Myocyte (in vitro differentiated cells): Measurements from ENCODE around the gene FGR. TPM values are rescaled to one million over a fixed set of nuclear protein-coding genes. Genes with fewer than 3 reads are reported as not detected.
"Not testable (repeated sequence)": the region's sequence is repeated elsewhere in the genome, so short reads cannot be mapped to it uniquely, and the experiment has no call there.

Experiments
- DNase-seq: peaks from one replicate; pipeline ENCODE4 v3.0.0-alpha.2; 2012; ENCODE audit warnings: low read depth
- total RNA-seq: library from RNA; depleted of rRNA; stranded (reverse); fragments of >200 nt; gene quantifications from 2 replicates; pipeline ENCODE4 v1.2.3, GENCODE V29; 2014

The FGR gene
- total RNA-seq, 1 donor from 2014 or later = 0.29 TPM

DNA sequence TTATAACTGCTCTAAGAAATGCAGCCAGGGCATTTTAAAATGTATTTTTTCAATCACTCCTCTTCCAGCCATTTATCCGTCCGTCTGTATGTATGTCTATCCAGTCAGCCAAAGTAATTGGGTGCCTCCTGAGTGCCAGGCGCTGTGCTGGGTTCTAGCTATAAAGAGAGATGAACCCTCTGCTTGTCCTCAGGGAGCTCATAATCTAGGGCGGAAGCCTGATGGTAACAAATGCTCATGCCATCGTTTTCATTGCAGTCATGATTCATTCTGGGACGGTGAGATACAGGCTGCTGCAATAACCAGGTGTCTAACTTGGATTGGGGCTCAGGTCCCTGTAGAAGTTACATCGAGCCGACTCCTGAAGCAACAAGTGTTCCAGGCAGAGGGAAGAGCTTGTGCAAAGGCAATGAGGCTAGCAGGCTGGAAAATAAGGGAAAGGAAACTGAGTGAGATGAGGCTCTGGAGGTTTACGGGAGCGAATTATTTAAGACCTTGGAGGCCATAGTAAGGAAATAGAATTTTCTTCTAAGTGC lies 25.4 kb upstream of the FGR start:
- no peak for DNase-seq

- peak; percentile 92 for DNase-seq
Measured at GRCh38 chr1:27659497-27660299, 24.7 kb upstream of the FGR start.

DNA sequence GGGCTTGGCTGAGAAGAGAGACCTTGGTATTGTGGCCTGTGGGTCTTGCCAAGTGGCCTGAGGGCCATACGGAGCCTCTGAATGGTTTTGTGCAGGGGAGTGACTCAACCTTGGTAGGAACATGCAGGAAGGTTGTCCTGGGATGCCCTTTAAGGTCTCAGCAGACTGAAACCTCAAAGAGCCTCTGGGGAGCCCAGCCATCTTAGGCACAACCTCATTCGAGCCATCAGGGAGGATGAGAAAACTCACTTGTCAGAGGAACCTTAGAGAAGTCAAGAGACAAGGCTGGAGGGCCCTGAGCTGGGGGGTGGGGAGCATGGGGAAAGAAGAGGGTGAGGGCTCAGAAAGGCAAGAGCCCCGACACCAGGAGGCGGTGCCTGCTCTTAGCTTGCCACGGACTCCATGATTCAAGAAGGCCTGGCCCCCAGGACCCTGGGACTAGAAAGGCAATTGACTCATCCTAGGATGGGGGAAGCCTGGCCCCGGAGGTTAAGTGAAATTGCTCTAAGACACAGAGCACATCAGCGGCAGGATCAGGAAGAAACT lies 24.0 kb upstream of the FGR start:
- peak; percentile 99 for DNase-seq

- DNase-seq = peak; percentile 96
Measured at GRCh38 chr1:27656157-27656893, 21.3 kb upstream of the FGR start.

DNA sequence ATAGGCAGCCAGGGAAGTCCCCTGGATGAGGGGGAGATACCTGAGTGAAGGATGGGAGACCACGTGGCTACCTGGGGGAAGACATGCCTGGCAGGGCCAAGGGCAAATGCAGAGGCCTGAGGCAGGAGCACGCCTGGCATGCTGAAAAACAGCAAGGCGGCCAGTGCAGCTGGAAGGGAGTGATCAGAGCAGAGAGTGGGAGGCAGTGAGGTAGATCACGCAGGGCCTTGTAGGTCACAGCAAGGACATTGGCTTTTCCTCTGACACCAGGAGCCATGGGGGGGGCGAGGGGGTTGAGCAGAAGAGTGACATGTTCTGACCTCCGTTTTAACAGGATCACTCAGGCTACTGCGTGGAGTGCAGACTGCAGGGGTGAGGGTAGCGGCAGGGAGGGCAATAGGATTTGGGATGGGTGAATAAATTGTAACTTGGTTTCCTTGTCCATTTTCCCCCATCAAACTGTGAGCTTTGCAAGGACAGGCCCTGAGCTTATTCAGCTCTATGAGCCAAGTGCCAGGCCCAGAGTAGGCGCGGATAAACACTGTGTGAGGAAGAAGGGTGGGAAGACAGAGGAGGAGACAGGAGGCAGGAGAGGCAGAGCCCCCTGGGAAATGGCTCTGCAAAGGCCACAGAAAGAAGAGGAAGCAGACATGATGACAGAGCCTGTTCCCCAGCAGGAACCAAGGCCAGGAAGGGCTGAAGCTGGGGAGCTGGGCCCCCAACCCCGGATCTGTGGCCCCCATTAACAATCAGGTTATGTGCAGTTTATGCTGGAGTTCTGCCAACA lies 20.4 kb upstream of the FGR start:
- no peak for DNase-seq

DNA sequence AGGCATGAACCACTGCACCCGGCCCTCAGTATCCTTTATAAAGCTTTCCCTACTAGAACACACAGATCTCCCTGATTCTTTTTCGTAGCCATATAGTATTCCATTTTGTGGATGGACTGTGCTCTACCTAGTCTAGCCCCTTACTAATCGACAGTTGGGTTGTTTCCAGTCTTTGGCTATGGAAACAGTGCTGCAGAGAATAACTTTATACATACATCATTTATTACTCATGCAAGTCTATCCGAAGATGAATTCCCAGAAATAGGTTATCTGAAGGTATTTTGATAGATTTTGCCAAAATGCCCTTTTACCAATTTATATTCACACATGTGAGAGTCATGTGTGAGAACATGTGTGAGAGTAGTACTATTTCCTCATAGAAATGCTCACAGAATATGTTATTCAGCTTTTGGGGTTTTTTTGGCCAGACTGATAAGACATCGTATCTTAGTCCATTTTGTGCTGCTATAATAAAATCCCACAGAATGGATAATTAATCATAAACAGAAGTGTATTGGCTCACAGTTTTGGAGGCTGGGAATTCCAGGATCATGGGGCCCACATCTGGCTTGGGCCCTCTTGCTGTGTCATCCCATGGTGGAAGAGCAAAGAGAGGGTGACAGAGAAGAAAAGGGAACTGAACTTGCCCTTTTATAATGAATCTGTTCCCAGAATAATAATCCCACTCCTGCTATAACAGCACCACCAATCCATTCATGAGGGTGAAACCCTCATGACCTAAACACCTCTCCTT lies 17.3 kb upstream of the FGR start:
- no peak for DNase-seq

DNA sequence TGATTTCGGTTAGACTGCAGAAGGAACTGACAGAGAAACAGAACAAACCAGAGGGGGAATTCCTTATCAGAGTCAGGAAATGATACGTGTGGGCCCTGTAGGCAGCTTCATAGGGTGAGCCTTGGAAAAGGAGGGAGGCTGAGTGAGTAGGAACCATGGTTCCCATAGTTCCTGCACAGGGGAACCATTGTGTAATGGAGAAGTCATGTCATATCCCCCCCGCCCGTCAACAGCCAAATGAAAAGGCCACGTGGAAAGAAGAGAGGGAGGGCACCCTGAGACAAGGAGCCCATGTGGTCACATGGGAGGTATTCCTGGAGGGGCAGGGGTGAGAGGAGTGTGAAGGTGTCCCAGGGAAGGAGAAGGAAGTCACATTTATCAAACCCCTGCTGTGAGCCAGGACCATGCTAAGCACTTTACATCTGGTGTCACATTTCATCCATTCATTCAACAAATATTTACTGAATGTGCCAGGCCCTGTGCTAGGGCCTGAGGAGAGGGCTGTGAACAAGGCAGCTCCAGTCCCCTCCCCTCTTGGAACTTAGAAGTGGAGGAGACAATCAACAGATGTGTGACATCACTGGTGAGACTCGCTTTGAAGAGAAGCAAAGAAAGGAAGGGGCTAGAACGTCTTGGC lies 15.7 kb upstream of the FGR start:
- DNase-seq = no peak

DNA sequence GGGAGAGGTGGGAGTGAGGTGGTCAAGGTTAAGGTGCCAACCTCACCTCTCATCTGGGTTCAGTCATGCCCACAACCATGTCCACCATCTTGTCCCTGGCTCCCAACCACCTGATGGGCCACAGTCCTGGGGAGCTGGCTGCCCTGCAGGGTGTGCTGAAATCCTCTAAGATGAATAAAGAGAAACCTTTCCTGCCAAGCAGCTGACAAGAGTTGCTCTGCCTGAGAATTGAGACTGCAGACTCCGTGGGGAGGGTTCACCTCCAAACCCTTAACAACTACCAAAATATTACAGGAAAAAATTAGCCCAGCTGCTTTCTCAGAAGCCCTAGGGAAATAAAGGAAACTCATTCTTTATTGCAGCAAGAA lies 15.2 kb upstream of the FGR start:
- no peak for DNase-seq

GRCh38 chr1:27649306-27649635 lies 14.3 kb upstream of the FGR start:
- no peak for DNase-seq

DNA sequence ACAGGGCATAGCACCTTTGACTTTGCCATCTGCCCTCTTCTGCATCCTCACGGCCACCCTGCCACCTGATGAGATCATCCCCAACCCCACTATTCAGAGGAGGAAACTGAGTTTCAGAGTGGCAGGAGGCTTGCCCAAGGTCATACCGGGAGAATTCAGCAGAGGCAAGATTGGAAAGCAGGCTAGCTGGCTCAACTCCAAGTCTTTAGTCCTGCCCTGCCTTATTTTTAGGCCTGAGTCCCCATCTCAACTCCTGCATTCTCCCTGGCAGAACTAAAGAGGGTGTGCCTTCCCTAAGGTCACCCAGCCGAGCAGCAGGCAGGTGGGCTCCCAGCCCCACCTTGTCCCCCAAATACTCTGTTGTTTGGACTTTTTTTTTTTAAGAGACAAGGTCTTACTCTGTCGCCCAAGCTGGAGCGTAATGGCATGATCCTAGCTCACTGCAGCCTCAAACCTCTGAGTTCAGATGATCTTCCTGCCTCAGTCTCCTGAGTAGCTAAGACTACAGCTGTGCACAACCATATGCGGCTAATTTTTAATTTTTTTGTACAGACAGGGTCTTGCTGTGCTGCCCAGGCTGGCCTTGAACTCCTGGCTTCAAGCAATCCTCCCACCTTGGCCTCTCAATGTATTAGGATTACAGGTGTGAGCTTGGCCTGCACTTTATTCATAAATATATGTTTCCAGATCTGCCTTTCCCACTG lies 13.8 kb upstream of the FGR start:
- peak; percentile 78 for DNase-seq

DNA sequence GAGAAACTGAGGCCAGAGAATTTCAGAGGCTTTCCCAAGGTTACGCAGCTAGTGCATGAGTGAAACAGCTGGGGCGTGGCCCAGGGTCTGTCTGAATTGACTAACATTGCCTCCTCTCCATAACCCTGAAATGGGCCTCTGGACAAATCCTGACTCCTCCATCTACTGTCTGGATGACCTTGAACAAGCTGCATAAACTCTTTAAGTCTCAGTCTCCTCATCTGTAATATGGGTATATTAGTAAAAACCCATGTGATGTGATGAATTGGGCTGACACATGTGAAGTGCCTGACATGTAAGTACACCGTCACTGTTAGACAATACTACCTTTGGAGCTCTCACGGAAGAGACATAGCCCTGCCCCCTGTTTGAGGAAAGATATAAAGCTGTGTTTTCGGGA lies 12.3 kb upstream of the FGR start:
- DNase-seq = no peak

DNA sequence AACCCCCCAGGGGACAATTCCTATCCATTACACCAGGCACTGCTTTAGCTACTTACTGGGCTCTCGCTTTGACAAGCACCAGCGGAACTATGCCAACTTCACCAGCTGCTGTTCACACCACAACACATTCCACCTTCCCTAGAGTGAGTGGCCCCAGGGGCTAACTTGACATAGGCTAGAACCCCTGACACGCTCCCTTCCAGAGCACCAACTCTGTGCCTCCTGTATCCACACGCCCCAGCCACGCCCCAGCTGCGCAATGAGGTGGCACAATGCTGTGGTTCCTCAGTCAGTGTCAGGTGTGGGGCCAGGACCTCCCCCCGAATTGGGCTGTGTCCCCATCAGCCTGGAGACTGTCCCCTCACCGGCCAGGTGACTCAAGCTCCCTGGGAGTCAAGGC lies 11.7 kb upstream of the FGR start:
- peak; percentile 78 for DNase-seq

DNA sequence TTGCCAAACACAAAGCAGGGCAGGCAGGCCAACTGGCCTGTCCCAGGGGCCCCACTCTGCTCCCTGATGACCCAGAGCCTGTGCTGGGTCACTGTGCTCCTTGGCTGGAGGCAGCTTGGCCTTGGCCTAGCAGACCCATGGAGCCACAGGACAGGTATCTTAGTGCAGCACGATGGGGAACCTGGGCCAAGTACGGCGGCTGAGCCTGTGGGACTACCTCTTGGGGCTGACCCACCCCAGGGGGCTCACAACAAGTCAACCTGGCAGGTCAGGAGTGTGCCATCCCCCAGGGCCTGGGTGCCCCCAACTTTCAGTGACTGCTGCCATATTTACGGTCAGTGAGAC lies 10.1 kb upstream of the FGR start:
- no peak for DNase-seq

GRCh38 chr1:27644369-27645070 lies 9.5 kb upstream of the FGR start:
- DNase-seq = no peak

DNA sequence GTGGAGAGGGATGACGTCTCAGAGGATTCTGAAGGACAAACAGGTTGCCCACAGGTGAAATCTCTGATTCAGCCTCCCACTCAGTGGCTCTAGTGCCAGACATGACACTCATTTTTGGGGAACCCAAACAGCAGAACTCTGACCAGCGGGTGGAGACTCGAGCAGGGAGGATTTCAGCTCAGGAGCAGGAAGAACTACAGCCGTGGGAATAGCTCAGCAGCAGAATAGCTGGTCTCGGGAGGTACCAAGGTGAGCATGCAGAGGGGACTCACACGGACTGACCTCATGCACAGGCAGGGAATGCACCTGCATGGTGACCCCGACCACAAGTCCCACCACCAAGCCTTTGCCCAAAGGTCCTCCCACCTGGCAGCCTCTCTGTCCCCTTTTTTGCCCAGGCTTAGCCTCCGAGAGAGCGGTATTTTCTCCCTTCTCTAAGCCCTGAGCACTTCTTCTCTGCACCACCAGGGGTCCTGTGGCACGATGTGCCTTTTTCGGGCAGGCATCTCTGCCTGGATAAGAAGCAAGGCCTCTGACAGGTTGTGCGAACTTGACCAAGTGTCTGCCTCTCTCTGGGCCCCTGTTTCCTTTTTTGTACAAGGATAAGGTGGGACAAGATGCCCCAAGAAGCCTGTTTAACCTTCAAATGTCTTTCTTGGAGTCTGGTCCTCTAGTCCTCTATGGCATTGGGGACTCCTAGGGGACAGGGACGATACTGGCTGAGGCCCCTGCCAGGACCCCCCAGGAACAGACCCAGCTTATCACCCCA lies 8.8 kb upstream of the FGR start:
- DNase-seq = peak; percentile 70

- not testable (repeated sequence) for DNase-seq
Measured at GRCh38 chr1:27640514-27640913, 5.5 kb upstream of the FGR start.

DNA sequence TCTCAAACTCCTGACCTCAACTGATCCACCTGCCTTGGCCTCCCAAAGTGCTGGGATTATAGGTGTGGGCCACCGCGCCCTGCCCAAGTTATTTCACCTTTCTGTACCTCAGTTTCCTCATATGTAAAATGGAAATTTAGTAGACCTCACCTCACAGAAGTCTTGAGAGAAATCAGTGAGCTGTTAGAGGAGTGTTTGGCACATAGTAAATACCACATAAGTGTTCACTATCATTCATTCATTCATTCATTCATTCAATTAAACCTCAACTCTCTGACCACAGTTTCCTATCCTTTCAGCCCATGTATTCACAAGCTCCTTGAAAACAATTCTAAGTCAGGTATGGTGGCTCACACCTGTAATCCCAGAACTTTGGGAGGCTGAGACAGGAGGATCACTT lies 3.8 kb upstream of the FGR start:
- DNase-seq = no peak

GRCh38 chr1:27638047-27638734 lies 3.2 kb upstream of the FGR start:
- DNase-seq = no peak
